ENCODE data around the gene PCDHGA7. TPM values are rescaled to one million over a fixed set of nuclear protein-coding genes. Genes with fewer than 3 reads are reported as not detected.

PCDHGA7 gene
- polyA plus RNA-seq, 1 of the 3 experiments (the other 2 are of a cell fraction), result 7.8 TPM

DNA sequence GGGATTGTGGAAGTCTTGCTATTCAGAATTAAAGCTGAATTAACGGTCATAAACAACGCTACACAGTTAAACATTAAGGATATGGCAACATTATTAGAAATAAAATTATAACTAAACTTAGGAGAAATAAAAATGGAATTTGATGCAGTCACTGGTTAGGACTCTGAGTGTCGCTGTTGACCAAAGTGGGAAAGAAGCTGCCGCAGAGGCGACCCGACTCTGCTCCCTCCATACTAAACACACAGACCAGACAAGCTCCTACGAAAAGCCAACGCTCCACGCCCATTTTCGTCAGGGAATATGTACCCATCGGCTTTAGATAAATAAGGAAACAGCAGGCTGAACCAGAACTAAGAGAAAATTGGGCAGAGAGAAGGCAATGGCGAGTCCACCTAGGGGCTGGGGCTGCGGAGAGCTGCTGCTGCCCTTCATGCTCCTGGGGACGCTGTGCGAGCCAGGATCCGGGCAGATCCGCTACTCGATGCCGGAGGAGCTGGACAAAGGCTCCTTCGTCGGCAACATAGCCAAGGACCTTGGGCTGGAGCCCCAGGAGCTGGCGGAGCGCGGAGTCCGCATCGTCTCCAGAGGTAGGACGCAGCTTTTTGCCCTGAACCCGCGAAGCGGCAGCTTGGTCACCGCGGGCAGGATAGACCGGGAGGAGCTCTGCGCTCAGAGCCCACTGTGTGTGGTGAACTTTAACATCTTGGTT is 18.4 kb upstream of the PCDHGA7 start, which contains the start of gene PCDHGA5:
TSS of gene PCDHGA5 (plus strand) at position 211 of the 709 bp plus-strand sequence. CDS start at position 380, 169 bp downstream.
- peaks cover 0 to 7% of the 10 kb centered on the region in 2 experiments for H3K36me3 ChIP-seq (replicated peaks in 1 of 2; ENCODE audit: control insufficient read depth in 1 of 2, insufficient read depth in 2 of 2, low read length in 1 of 2)
- TF ChIP-seq, protein P1, sequence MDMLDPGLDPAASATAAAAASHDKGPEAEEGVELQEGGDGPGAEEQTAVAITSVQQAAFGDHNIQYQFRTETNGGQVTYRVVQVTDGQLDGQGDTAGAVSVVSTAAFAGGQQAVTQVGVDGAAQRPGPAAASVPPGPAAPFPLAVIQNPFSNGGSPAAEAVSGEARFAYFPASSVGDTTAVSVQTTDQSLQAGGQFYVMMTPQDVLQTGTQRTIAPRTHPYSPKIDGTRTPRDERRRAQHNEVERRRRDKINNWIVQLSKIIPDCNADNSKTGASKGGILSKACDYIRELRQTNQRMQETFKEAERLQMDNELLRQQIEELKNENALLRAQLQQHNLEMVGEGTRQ (IDR thresholded peaks at IDR 0.05; ENCODE audit: borderline replicate concordance, low read depth, low read length), result no peak
- TF ChIP-seq, protein P2, sequence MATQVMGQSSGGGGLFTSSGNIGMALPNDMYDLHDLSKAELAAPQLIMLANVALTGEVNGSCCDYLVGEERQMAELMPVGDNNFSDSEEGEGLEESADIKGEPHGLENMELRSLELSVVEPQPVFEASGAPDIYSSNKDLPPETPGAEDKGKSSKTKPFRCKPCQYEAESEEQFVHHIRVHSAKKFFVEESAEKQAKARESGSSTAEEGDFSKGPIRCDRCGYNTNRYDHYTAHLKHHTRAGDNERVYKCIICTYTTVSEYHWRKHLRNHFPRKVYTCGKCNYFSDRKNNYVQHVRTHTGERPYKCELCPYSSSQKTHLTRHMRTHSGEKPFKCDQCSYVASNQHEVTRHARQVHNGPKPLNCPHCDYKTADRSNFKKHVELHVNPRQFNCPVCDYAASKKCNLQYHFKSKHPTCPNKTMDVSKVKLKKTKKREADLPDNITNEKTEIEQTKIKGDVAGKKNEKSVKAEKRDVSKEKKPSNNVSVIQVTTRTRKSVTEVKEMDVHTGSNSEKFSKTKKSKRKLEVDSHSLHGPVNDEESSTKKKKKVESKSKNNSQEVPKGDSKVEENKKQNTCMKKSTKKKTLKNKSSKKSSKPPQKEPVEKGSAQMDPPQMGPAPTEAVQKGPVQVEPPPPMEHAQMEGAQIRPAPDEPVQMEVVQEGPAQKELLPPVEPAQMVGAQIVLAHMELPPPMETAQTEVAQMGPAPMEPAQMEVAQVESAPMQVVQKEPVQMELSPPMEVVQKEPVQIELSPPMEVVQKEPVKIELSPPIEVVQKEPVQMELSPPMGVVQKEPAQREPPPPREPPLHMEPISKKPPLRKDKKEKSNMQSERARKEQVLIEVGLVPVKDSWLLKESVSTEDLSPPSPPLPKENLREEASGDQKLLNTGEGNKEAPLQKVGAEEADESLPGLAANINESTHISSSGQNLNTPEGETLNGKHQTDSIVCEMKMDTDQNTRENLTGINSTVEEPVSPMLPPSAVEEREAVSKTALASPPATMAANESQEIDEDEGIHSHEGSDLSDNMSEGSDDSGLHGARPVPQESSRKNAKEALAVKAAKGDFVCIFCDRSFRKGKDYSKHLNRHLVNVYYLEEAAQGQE (IDR thresholded peaks at IDR 0.05; ENCODE audit: low read depth, low read length), result no peak
- no peak for TF ChIP-seq POLR2AphosphoS5 (IDR thresholded peaks at IDR 0.05; ENCODE audit: low read depth, low read length)
- TF ChIP-seq FOXM1 (IDR thresholded peaks at IDR 0.05; ENCODE audit: low read depth), result no peak
- no peak for TF ChIP-seq SMC3 (IDR thresholded peaks at IDR 0.05; ENCODE audit: low read depth, low read length)
- no peak for TF ChIP-seq NFIC (IDR thresholded peaks at IDR 0.05; ENCODE audit: borderline replicate concordance)
- TF ChIP-seq MEF2A (IDR thresholded peaks at IDR 0.05; ENCODE audit: borderline replicate concordance, low read depth), result no peak
- no peak for TF ChIP-seq FOSL2 (IDR thresholded peaks at IDR 0.05; ENCODE audit: borderline replicate concordance, low read depth)
- TF ChIP-seq JUND (IDR thresholded peaks at IDR 0.05), result no peak
- TF ChIP-seq GATA2 (CRISPR knock-in tag; IDR thresholded peaks at IDR 0.05), result no peak
- TF ChIP-seq NRF1 (IDR thresholded peaks at IDR 0.05; ENCODE audit: low read depth, low read length), result no peak
- TF ChIP-seq, protein P3, sequence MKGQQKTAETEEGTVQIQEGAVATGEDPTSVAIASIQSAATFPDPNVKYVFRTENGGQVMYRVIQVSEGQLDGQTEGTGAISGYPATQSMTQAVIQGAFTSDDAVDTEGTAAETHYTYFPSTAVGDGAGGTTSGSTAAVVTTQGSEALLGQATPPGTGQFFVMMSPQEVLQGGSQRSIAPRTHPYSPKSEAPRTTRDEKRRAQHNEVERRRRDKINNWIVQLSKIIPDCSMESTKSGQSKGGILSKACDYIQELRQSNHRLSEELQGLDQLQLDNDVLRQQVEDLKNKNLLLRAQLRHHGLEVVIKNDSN (IDR thresholded peaks at IDR 0.05; ENCODE audit: borderline replicate concordance, low read depth), result no peak
- no peak for TF ChIP-seq ELF1 (IDR thresholded peaks at IDR 0.05)
- no peak for TF ChIP-seq EZH2phosphoT487 (IDR thresholded peaks at IDR 0.05; ENCODE audit: borderline replicate concordance, low read depth)
- no peak for TF ChIP-seq TAF1 (IDR thresholded peaks at IDR 0.05; ENCODE audit: borderline replicate concordance, low read depth, low read length)
- TF ChIP-seq FOXJ3 (CRISPR knock-in tag; IDR thresholded peaks at IDR 0.05), result no peak
- H3F3A ChIP-seq (replicated peaks; ENCODE audit: insufficient read depth), result no peaks in the 10 kb centered on the region
- H3K27me3 ChIP-seq (ENCODE audit: insufficient read depth), result no peaks in the 10 kb centered on the region
- no peak within 1 kb of the TSS for H3K27ac ChIP-seq (ENCODE audit: low read depth in 2 of 2, low read length in 1 of 2)
- H3K79me2 ChIP-seq (ENCODE audit: insufficient read depth), result no peaks in the 10 kb centered on the region
- WGBS (ENCODE audit: low lambda C conversion rate), result 62% methylated on average over 34 of the region's 34 CpGs
- no peak within 1 kb of the TSS for H2AFZ ChIP-seq (ENCODE audit: low read depth)
- H3K9me3 ChIP-seq, result peaks cover 7% of the 10 kb centered on the region; the same call in 1 of the 2 replicates
- ChIA-PET CTCF (interaction anchor here (0.9 to 1.4 kb wide), 3 partner anchors 14 to 194 kb away, joined by 3 to 7 read pairs (median 3); partner anchors contain the start of gene PCDHGB1), POLR2A (no interaction called here)
- H3K9ac ChIP-seq, result no peak within 1 kb of the TSS
- no peak within 1 kb of the TSS for H3K4me2 ChIP-seq
- no peak within 1 kb of the TSS for H3K4me3 ChIP-seq (ENCODE audit: low read depth in 2 of 2, low read length in 1 of 2)
- no peaks in the 10 kb centered on the region for H4K20me1 ChIP-seq (ENCODE audit: insufficient read depth)
- no peak for DNase-seq
- H3K9me2 ChIP-seq, result no peaks in the 10 kb centered on the region
- H3K4me1 ChIP-seq (ENCODE audit: control insufficient read depth in 1 of 2, insufficient read depth in 2 of 2, low read depth in 1 of 2, low read length in 1 of 2), result no peaks in the 10 kb centered on the region

Data from SK-N-SH (cell line).